Endothelial cell (in vitro differentiated cells): ENCODE results near the gene ATG16L1. TPM values are rescaled to one million over a fixed set of nuclear protein-coding genes. Genes with fewer than 3 reads are reported as not detected.
A peak's percentile ranks its signal among the peaks of the same experiment; 100 is the strongest.

Experiments used
- DNase-seq: peaks from one replicate; pipeline ENCODE4 v3.0.0; 2021; ENCODE audit warnings: low spot score
- H3K27ac Mint-ChIP-seq: one replicate; pipeline ENCODE4 v1.8.0; 2021; ENCODE audit warnings: mixed read lengths, inconsistent platforms; ENCODE audit not compliant: unreplicated experiment
- H3K27me3 Mint-ChIP-seq: one replicate; pipeline ENCODE4 v1.8.0; 2021; ENCODE audit warnings: mild to moderate bottlenecking, moderate library complexity, mixed read lengths, inconsistent platforms; ENCODE audit not compliant: unreplicated experiment
- H3K36me3 Mint-ChIP-seq: one replicate; pipeline ENCODE4 v1.8.0; 2021; ENCODE audit warnings: mild to moderate bottlenecking, low read depth, mixed read lengths, inconsistent platforms; ENCODE audit not compliant: unreplicated experiment
- H3K4me1 Mint-ChIP-seq: one replicate; pipeline ENCODE4 v1.8.0; 2021; ENCODE audit warnings: mild to moderate bottlenecking, mixed read lengths, inconsistent platforms; ENCODE audit not compliant: unreplicated experiment
- H3K4me3 Mint-ChIP-seq: one replicate; pipeline ENCODE4 v1.8.0; 2021; ENCODE audit warnings: mild to moderate bottlenecking, mixed read lengths, inconsistent platforms; ENCODE audit not compliant: unreplicated experiment
- H3K9me3 Mint-ChIP-seq: one replicate; pipeline ENCODE4 v1.8.0; 2021; ENCODE audit warnings: mixed read lengths, inconsistent platforms; ENCODE audit not compliant: unreplicated experiment
- total RNA-seq: library from RNA; stranded (reverse); fragmentation: NEBNext Ultra II Directional; extraction: Animal tissue kit (Norgen Biotek cat#: 25700); gene quantifications from one replicate; pipeline ENCODE4 v1.2.1, GENCODE V29; 2021; ENCODE audit not compliant: unreplicated experiment
- TF ChIP-seq, protein P1 (sequence below): fragments of 200-600 bp; sonication (generic); IDR thresholded peaks from one replicate; pipeline ENCODE4 v1.5.0; 2021; ENCODE audit warnings: antibody characterized with exemption; ENCODE audit not compliant: unreplicated experiment

ATG16L1 gene
- total RNA-seq, 1 donor from 2014 or later: 39.5 TPM

GRCh38 chr2:233280114-233280693, 28.7 kb downstream of the ATG16L1 start:
- Mint-ChIP-seq H3K27me3 (no peaks in the 10 kb centered on the region), H3K36me3 (peaks cover 46% of the 10 kb centered on the region), H3K4me1 (no peaks in the 10 kb centered on the region), H3K9me3 (no peaks in the 10 kb centered on the region), H3K4me3 (no peak overlapping the region), H3K27ac (no peak overlapping the region)
- no peak for DNase-seq
- TF ChIP-seq, protein P1, sequence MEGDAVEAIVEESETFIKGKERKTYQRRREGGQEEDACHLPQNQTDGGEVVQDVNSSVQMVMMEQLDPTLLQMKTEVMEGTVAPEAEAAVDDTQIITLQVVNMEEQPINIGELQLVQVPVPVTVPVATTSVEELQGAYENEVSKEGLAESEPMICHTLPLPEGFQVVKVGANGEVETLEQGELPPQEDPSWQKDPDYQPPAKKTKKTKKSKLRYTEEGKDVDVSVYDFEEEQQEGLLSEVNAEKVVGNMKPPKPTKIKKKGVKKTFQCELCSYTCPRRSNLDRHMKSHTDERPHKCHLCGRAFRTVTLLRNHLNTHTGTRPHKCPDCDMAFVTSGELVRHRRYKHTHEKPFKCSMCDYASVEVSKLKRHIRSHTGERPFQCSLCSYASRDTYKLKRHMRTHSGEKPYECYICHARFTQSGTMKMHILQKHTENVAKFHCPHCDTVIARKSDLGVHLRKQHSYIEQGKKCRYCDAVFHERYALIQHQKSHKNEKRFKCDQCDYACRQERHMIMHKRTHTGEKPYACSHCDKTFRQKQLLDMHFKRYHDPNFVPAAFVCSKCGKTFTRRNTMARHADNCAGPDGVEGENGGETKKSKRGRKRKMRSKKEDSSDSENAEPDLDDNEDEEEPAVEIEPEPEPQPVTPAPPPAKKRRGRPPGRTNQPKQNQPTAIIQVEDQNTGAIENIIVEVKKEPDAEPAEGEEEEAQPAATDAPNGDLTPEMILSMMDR: no peak

DNA sequence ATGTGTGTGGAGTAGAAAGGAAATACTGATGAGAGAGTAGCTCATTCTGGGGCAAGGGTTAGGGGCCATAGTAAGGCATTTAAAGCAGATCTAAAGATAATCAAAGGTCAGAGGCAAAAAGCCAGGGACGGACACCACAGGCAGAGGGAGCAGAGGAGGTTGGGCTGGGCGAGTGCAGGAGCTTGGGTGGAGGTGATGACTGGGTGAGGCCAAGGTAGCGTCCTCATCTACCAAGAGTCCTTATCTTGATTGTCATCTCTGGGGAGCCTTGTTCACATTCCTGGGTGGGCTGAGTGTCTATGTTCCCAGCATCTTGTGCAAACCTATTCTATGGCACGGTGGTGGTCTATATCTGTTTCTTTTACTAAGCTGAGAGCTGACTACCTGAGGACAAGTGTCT, 30.1 kb downstream of the ATG16L1 start:
- Mint-ChIP-seq H3K27ac (peak overlapping the region; percentile 75), H3K36me3 (peaks cover 41% of the 10 kb centered on the region)

GRCh38 chr2:233281992-233282603, 30.6 kb downstream of the ATG16L1 start:
- H3K36me3 Mint-ChIP-seq: peaks cover 41% of the 10 kb centered on the region
- TF ChIP-seq, protein P1: no peak
- no peak for DNase-seq
- no peaks in the 10 kb centered on the region for H3K4me1 Mint-ChIP-seq
- H3K9me3 Mint-ChIP-seq: no peaks in the 10 kb centered on the region
- no peak overlapping the region for H3K27ac Mint-ChIP-seq
- peak overlapping the region; percentile 4 for H3K4me3 Mint-ChIP-seq
- no peaks in the 10 kb centered on the region for H3K27me3 Mint-ChIP-seq

More for the DNA sequence above, 30.1 kb downstream of the ATG16L1 start:
- no peaks in the 10 kb centered on the region for H3K9me3 Mint-ChIP-seq
- H3K4me1 Mint-ChIP-seq: no peaks in the 10 kb centered on the region
- DNase-seq: no peak
- H3K4me3 Mint-ChIP-seq: peak overlapping the region; percentile 79
- H3K27me3 Mint-ChIP-seq: no peaks in the 10 kb centered on the region
- TF ChIP-seq, protein P1: no peak

- H3K9me3 Mint-ChIP-seq: no peaks in the 10 kb centered on the region
- H3K4me1 Mint-ChIP-seq: no peaks in the 10 kb centered on the region
- DNase-seq: no peak
- peak overlapping the region; percentile 7 for H3K27ac Mint-ChIP-seq
- H3K4me3 Mint-ChIP-seq: no peak overlapping the region
- TF ChIP-seq, protein P1: no peak
- peaks cover 48% of the 10 kb centered on the region for H3K36me3 Mint-ChIP-seq
- no peaks in the 10 kb centered on the region for H3K27me3 Mint-ChIP-seq
Observed at GRCh38 chr2:233285921-233286320, 34.4 kb downstream of the ATG16L1 start.

GRCh38 chr2:233287871-233288270, 36.4 kb downstream of the ATG16L1 start:
- Mint-ChIP-seq H3K27ac (no peak overlapping the region), H3K9me3 (no peaks in the 10 kb centered on the region), H3K4me3 (no peak overlapping the region), H3K4me1 (no peaks in the 10 kb centered on the region), H3K27me3 (no peaks in the 10 kb centered on the region), H3K36me3 (peaks cover 50% of the 10 kb centered on the region)
- TF ChIP-seq, protein P1: no peak
- DNase-seq: no peak
